Mammary epithelial cell (primary cell): ENCODE results near the gene EFNB2.

ENCODE experiments used
- EZH2 ChIP-seq: IDR thresholded peaks from 2 replicates; pipeline ENCODE4 v1.6.1; 2012; ENCODE audit warnings: low read length, inconsistent platforms, borderline replicate concordance
- TF ChIP-seq, protein P1 (sequence below), 2 donors: IDR thresholded peaks in 1 of 2; conservative IDR thresholded peaks in 1 of 2; 2 replicates each; pipeline ENCODE4 v1.5.1; 2011 to 2012; ENCODE audit warnings: inconsistent platforms in 2 of 2, low read length in 2 of 2, mild to moderate bottlenecking in 2 of 2, control low read depth in 1 of 2, low read depth in 1 of 2; ENCODE audit not compliant: insufficient read depth in 1 of 2; ENCODE audit errors: extremely low read depth in 1 of 2

DNA sequence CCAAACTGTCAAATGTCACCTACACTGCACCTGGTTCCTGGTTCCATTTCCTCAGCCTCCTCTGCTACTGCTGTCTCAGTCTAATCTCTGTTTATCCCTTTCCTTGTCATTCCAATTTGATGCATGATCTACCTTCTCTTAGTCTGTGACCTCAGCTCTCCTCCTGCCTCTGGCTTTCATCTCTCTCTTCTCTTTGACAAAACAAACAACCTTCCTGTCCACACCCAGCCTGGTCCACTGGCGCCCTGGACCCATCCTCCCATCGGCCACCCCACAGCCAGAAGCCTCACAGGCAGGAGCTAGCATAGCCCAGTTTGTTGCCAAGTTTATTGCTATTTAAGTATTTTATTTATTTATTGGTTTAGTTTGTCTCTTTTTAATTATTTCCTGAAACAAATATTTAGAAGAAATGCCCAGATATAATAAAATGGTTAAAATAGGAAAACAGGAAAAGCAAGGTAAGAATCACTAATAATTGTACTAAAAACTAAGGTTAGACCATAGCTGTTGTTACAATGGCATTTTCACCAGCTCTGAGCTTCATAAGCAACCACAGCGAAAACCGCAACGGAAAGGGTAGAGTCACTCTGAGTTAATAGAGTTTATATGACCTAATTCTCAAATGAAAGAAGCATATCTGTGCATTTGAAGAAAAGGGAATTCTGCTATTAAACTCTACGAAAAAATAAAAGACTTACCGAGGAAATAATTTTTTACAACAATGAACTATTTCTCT, 68.6 kb downstream of the EFNB2 start:
- TF ChIP-seq, protein P1, sequence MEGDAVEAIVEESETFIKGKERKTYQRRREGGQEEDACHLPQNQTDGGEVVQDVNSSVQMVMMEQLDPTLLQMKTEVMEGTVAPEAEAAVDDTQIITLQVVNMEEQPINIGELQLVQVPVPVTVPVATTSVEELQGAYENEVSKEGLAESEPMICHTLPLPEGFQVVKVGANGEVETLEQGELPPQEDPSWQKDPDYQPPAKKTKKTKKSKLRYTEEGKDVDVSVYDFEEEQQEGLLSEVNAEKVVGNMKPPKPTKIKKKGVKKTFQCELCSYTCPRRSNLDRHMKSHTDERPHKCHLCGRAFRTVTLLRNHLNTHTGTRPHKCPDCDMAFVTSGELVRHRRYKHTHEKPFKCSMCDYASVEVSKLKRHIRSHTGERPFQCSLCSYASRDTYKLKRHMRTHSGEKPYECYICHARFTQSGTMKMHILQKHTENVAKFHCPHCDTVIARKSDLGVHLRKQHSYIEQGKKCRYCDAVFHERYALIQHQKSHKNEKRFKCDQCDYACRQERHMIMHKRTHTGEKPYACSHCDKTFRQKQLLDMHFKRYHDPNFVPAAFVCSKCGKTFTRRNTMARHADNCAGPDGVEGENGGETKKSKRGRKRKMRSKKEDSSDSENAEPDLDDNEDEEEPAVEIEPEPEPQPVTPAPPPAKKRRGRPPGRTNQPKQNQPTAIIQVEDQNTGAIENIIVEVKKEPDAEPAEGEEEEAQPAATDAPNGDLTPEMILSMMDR (conservative IDR thresholded peaks at IDR 0.05 in 1 of 2, IDR thresholded peaks at IDR 0.05 in 1 of 2; ENCODE audit: extremely low read depth in 1 of 2, insufficient read depth in 1 of 2, low read depth in 1 of 2, low read length in 2 of 2): no peak
- TF ChIP-seq EZH2: no peak
